ENCODE results near the gene TCF4.

Gene TCF4

DNA sequence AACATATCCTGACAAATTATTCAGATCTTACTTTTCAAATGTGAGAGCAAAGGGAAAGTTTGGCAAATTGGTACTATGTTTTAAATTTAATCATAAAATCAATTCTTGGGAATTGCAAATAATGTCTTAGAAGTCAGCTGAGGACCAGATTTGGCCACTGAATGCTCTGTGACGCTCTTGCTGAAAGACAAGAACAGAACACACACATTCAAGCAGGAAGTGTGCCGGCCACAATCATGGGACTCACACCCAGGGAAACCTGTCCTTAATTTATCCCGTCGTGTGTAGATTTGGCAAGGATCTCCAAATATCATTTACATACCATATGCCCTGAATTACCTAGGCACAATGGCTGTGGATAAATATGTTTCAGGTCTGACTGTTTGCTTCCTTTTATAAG lies 253.1 kb downstream of the TCF4 start:
- no peak for DNase-seq (ENCODE audit: low spot score)
- TF ChIP-seq, protein P1, sequence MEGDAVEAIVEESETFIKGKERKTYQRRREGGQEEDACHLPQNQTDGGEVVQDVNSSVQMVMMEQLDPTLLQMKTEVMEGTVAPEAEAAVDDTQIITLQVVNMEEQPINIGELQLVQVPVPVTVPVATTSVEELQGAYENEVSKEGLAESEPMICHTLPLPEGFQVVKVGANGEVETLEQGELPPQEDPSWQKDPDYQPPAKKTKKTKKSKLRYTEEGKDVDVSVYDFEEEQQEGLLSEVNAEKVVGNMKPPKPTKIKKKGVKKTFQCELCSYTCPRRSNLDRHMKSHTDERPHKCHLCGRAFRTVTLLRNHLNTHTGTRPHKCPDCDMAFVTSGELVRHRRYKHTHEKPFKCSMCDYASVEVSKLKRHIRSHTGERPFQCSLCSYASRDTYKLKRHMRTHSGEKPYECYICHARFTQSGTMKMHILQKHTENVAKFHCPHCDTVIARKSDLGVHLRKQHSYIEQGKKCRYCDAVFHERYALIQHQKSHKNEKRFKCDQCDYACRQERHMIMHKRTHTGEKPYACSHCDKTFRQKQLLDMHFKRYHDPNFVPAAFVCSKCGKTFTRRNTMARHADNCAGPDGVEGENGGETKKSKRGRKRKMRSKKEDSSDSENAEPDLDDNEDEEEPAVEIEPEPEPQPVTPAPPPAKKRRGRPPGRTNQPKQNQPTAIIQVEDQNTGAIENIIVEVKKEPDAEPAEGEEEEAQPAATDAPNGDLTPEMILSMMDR (IDR thresholded peaks at IDR 0.05): no peak
- H3K27ac ChIP-seq: peak overlapping the region in 1 of 2 donors; percentile 41
- no peak overlapping the region for H3K4me3 ChIP-seq

DNA sequence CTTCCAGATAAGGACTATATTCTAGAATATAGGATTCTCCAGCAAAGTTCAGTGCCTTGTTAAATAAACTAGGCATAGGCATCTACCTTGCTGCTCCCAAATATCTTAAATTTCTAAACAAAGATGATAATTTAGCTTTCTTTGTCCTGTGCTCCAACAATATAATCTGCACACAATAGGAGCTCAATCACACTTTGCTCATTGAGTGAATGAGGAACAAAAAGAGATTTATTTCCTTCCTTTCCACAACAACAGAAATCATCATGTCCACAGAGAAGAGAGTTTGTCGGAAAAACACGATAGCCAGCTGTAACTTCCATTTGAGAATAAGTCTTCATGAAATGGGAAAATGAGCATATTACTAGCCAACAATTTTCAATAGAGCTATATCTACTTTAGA lies 256.7 kb downstream of the TCF4 start:
- no peak overlapping the region for H3K27ac ChIP-seq
- TF ChIP-seq, protein P1 (IDR thresholded peaks at IDR 0.05): no peak
- H3K4me3 ChIP-seq: no peak overlapping the region
- DNase-seq (ENCODE audit: low spot score): no peak

DNA sequence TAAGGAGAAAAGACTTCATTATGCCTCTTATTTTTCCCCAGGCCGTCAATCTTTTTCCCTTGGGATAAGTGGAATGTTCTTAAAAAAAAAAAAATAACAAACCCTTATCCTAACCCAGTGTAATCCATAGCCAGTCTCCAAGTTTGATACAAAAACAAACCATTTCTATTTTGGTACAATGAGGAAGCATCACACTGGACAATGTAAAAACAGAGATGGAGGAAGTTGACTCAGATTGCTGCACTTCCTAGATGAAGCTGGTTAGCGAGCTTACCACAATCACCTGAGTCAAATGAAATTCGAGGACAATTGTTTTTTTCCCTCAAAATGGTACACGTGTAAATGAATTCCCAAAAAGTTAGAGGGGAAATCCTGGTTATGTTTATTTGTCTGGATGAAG lies 259.7 kb downstream of the TCF4 start:
- Histone ChIP-seq H3K4me3 (peak overlapping the region; percentile 9), H3K27ac (peak overlapping the region; percentile 11 to 51)
- DNase-seq (ENCODE audit: low spot score): no peak
- TF ChIP-seq, protein P1 (IDR thresholded peaks at IDR 0.05): no peak

DNA sequence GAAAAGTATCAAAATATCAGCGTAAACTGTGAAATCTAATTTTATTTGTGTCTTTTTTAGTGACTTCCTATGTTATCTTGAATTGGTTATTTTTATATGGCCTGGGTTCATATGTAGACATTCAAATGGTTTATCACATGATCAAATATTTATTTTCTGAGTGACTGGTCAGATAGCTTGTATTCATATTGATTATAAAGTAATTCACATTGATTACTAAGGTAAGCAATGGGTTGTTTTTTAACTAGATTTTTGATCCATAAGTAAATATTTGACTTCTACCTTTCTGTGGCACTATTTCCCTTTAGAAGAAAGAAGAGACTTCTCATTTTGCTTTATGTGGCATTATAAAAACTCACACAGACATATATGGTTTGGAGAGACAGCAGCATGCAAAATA lies 260.5 kb downstream of the TCF4 start:
- Histone ChIP-seq H3K4me3 (no peak overlapping the region), H3K27ac (peak overlapping the region in 1 of 2 donors; percentile 50)
- TF ChIP-seq, protein P1 (IDR thresholded peaks at IDR 0.05): no peak
- DNase-seq (ENCODE audit: low spot score): no peak

DNA sequence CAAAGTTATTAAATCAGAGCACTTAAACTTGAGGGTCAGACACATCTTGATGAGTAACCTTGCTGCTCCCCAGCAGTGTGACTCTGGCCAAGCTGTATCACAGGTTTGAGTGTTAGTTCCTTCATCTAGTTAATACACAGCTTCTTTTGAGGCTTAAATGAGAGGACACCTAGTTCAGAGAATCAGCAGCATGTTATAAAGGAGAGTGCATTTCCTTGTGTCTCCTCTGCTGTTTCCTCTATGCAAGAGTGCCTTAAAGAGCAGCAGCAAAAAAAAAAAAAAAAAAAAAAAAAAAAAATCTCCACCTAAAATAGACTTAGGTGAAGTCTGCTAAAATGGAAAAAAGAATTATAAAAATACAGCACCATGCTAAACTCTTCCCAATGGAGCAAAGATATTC lies 261.9 kb downstream of the TCF4 start:
- TF ChIP-seq, protein P1 (IDR thresholded peaks at IDR 0.05): no peak
- DNase-seq (ENCODE audit: low spot score): no peak
- H3K4me3 ChIP-seq: no peak overlapping the region
- peak overlapping the region in 1 of 2 donors; percentile 45 for H3K27ac ChIP-seq

DNA sequence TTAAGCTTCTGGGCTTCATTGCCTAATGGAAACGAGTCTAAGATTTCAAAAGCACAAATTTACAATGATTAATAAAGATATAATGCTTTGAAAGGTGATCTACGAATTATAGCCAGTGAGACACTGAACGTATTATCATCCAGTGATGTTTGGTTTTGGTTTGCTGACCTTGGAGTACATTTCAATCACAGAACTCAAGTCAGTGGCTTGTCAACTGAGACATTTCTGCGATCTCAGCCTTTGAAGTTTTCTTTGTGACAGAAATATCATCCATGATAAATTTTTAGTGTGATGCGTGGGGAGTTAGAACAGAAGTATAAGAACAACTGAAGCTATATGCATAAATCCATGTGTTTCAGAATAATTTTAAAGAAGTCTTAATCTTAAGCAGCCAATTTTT lies 263.8 kb downstream of the TCF4 start:
- TF ChIP-seq, protein P1 (IDR thresholded peaks at IDR 0.05): no peak
- Histone ChIP-seq H3K4me3 (no peak overlapping the region), H3K27ac (peak overlapping the region in 1 of 2 donors; percentile 28)
- DNase-seq (ENCODE audit: low spot score): no peak

DNA sequence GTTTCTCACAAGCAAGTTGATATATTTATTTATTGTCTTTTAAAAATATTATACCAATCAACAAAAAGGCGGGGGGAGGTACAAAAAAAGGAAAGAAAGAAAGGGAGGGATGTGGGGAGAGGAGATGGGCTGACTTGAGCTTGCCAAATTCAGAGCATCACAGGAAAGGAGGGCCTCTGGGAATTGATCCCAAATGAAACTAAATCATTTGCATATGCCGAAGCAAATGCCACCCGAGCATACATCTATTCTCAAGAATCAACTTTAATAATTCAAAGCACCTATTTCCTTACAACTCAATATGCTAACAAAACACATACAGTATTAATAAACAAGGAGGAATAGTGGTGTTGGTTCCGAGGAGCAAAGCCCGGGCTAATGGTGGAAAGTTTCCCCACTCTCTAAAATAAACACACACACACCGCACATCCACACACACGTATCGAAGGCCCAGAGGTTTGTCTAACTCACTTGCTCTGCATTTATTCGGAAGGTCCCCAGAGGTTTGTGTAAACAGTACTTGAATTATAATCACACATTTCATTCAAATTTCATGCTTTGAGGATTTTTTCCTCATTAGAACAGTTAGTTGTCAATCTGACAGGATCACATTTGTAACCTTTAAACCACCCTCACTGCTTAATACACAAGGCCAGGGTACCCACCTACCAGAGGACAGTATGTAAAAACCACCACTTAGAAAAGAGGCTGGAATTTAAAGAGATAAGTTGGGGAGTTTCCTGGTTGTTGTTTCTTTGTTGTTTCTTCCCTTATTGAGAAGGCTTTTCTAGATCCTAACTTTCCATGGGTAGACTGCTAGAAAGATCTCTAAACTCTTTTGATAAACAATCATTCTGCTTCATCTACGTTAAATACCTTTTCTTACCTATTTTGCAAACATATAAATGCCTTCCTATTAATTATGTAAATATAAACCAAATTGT lies 264.7 kb downstream of the TCF4 start:
- no peak for DNase-seq (ENCODE audit: low spot score)
- Histone ChIP-seq H3K4me3 (peak overlapping the region; percentile 74), H3K27ac (peak overlapping the region; percentile 93 to 94)
- TF ChIP-seq, protein P1 (IDR thresholded peaks at IDR 0.05): no peak

Measured in coronary artery (tissue), 2 donors.